Sigmoid colon (tissue), 4 donors: ENCODE data around the gene SIPA1L3.

Experiments
- EP300 ChIP-seq, 4 donors: sonication (generic); formaldehyde crosslinking; IDR thresholded peaks; one replicate each; pipeline ENCODE4 v1.6.1; 2017; ENCODE audit warnings: antibody characterized with exemption in 4 of 4
- POLR2A ChIP-seq, 2 donors: fragments of 450-650 bp; IDR thresholded peaks; one replicate each; pipeline ENCODE4 v1.6.1; 2016; ENCODE audit warnings: antibody characterized with exemption in 2 of 2, mild to moderate bottlenecking in 2 of 2, moderate library complexity in 2 of 2
- TF ChIP-seq, protein P1 (sequence below), 4 experiments: fragments of 450-650 bp in 3 of 4; fragments of 200-600 bp in 1 of 4; IDR thresholded peaks; one replicate each; pipeline ENCODE4 v1.5.1; 2016 to 2019; ENCODE audit warnings: antibody characterized with exemption in 4 of 4, mild to moderate bottlenecking in 3 of 4, moderate library complexity in 2 of 4

- TF ChIP-seq, protein P1, sequence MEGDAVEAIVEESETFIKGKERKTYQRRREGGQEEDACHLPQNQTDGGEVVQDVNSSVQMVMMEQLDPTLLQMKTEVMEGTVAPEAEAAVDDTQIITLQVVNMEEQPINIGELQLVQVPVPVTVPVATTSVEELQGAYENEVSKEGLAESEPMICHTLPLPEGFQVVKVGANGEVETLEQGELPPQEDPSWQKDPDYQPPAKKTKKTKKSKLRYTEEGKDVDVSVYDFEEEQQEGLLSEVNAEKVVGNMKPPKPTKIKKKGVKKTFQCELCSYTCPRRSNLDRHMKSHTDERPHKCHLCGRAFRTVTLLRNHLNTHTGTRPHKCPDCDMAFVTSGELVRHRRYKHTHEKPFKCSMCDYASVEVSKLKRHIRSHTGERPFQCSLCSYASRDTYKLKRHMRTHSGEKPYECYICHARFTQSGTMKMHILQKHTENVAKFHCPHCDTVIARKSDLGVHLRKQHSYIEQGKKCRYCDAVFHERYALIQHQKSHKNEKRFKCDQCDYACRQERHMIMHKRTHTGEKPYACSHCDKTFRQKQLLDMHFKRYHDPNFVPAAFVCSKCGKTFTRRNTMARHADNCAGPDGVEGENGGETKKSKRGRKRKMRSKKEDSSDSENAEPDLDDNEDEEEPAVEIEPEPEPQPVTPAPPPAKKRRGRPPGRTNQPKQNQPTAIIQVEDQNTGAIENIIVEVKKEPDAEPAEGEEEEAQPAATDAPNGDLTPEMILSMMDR (IDR thresholded peaks at IDR 0.05) = no peak
- no peak for TF ChIP-seq EP300 (IDR thresholded peaks at IDR 0.05)
- no peak for TF ChIP-seq POLR2A (IDR thresholded peaks at IDR 0.05)
Measured at GRCh38 chr19:38035515-38036495, 128.8 kb downstream of the SIPA1L3 start.
